Cerebellar cortex (tissue), 1 donor: ENCODE data around the gene ZNF480.
"Not testable (repeated sequence)": the region's sequence is repeated elsewhere in the genome, so short reads cannot be mapped to it uniquely, and the experiment has no call there.

ENCODE experiments used
- DNase-seq: peaks from one replicate; pipeline ENCODE4 v3.0.0-alpha.2; 2015; ENCODE audit warnings: low spot score

ZNF480 gene

GRCh38 chr19:52296773-52297600 is at the start of gene ZNF480:
Gene ZNF480 (plus strand): TSS chr19:52297169. CDS start chr19:52300413, 3,244 bp downstream.
- peak; percentile 83 for DNase-seq

DNA sequence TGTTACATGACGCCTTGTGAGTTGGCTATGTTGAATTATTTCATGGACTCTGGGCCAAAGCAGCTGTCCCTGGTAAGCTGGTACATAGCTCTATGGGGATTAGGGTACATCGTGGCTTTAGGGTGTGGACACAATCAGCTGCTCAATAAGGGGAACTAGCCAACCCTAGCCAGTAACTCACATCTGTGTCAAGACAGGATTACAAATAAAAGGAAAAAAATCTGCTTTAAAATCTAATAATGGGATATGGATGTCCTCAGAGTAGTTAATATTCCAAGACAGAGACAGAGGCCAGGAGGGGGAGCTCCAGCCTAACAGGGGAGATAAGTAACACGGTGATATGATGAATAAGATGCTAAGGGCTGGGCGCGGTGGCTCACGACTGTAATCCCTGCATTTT is 48.7 kb upstream of the ZNF480 start:
- peak; percentile 22 for DNase-seq

GRCh38 chr19:52258426-52258825 is 38.5 kb upstream of the ZNF480 start:
- DNase-seq: no peak

DNA sequence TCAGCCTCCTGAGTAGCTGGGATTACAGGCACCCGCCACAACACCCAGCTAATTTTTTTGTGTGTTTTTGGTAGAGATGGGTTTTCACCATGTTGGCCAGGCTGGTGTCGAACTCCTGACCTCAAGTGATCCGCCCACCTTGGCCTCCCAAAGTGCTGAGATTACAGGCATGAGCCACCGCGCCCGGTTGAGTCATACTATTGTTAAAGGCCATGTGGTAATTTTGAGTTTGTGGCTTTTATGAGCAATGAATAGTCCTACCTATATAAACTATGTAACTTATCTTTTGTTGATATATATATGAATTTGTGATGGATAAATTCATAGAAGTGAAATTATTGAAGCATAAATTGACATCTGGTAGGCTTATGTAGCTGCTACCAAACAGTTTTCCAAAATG is 31.4 kb upstream of the ZNF480 start:
- DNase-seq: not testable (repeated sequence)

- peak; percentile 97 for DNase-seq
Measured at GRCh38 chr19:52269338-52270261, 27.4 kb upstream of the ZNF480 start, which contains the start of gene ZNF766. Gene ZNF766 (plus strand): TSS chr19:52269587. CDS start chr19:52269614, 27 bp downstream.

GRCh38 chr19:52270266-52270885 is 26.6 kb upstream of the ZNF480 start:
- no peak for DNase-seq

DNA sequence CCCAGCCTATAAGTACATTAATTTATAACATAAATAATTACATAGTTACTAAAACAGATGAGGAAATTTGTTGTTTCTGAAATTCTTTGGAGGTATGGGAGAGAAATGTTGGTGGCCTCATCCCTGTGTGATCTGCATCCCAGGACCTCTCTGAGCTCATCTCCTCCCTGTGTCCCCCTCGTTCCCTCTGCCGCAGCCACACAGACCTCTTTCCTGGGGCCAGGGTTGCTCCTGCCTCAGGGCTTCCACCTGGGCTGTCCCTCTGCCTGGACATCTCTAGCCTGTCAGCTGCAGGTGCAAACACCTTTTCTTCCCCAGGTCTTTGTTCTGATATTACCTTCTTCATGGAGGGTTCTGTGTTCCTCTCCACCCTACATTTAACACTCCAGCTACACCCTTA is 23.7 kb upstream of the ZNF480 start:
- no peak for DNase-seq

DNA sequence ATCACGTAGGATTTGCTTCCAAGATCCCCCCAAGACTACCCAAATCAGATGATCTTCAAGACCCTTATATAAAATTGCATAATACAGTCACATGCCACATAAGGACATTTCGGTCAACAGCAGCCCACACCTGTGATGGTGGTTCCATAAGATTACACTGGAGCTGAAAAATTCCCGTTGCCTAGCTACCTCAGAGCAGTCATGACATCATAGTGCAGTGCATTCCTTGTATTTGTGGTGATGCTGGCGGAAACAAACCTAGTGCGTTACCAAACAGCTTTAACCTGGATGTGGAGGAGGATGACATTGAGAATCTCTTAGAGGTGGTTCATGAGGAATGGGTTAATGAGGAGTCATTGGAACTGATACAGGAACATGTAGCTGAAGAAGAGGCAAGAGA is 22.8 kb upstream of the ZNF480 start:
- DNase-seq: no peak

DNA sequence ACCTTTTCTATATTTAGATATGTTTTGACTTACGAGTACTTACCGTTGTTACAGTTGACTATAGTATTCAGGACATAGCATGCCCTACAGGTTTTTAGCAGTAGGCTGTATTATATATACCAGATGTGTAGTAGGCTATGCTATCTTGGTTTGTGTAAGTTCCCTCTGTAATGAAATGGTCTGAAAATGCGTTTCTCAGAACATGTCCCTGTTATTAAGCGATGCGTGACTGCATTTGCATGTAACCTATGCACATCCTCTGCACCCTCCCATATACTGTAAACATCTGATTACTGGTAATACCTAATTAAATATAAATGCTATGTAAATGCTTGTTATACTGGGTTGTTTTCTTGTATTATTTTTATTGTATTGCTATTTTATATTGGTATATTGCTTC is 21.0 kb upstream of the ZNF480 start:
- no peak for DNase-seq

- no peak for DNase-seq
Measured at GRCh38 chr19:52277471-52277870, 19.5 kb upstream of the ZNF480 start.

GRCh38 chr19:52286256-52286655 is 10.7 kb upstream of the ZNF480 start:
- DNase-seq: no peak

- no peak for DNase-seq
Measured at GRCh38 chr19:52291781-52292180, 5.2 kb upstream of the ZNF480 start.

- DNase-seq: not testable (repeated sequence)
Measured at GRCh38 chr19:52292946-52293345, 4.0 kb upstream of the ZNF480 start.

DNA sequence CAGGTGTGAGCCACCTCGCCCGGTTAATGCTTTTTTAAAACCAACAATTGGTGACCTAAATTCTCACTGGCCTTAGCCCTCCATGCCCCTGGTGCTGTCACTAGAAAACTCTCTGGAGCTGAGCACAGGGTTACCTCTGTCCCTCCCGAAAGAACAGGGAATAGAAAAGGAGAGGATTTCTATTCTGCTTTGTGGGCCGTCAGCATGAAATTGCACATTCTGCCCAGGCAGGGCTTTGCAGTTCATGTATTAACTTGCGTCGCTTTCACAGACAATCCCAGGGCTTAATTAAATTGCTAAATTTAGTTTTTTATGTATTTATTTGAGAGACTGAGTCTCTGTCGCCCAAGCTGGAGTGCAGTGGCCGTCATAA is 583 bp upstream of the ZNF480 start:
- no peak for DNase-seq

DNA sequence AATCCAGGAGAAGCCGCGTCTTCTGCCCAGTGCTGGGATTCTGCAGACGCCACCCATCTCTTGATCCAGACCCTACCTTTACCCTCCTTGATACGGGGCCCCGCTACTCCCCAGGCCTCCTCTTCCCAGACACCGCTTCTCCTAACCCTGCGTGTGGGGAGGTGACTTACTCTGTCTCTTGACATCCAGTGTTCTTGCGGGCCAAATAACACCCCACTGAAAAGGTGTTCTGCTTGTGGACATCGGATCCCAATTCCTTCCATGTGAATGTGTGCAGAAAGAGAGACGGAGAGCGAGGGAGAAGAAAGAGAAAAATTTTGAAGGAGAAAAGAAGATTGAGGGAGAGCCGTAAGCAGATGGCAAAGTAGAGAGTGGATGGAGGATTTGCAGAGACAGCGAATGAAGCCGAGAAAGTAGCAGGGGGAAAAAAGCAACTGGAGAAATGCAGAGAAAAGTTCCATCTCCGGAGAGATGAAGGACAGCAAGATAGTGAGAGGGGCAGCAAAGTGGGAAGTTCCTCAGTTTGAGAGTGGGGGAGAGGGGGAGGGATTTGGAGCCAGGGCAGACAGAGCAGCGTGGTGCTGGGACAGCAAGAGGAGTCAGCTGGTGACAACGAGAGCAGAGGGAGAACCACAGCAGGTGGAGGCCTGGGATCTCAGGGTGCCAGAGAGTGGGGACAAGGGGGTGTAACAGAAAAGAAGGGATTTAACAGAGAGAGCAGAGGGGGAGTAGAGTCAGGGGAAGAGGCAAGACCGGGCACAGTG is 814 bp downstream of the ZNF480 start:
- no peak for DNase-seq

DNA sequence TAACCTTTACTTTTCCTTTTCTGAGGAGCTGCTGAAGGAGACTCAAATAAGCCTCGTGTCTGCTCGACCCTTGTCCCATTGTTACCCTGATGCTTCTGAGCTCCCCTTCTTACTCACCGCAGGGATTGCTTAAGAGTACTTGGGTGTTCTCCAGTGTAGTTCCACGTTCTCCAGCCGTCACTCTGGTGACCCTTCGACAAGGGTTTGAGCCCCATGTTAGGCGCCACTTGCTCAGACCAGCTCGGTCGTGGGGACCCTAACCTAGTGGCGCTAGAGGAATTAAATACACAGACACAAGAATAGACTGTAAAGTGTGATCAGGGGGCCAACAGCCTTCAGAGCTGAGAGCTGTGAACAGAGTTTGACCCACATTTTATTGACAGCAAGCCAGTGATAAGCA is 10.3 kb downstream of the ZNF480 start:
- DNase-seq: no peak

GRCh38 chr19:52322429-52322828 is 25.5 kb downstream of the ZNF480 start:
- DNase-seq: no peak

DNA sequence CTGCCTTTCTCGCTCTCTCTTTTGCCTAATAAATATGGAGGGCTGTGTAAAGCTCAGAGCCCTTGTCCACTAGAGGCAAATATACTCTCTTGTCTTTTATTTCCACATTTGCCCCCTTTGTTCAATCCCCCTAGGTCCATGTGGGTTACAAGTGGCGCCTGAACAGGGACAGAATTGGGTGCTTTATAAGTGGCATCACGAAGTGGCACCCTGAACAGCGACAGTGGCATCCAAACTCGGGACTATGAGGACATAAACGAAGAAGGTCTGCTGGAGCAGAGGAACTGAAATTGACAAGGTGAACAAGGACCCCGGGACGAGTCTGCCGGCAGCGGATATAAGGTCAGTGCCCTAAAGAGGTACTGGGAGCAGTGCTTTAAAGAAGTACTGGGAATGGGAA is 34.8 kb downstream of the ZNF480 start:
- no peak for DNase-seq

GRCh38 chr19:52335768-52336116 is 38.8 kb downstream of the ZNF480 start:
- no peak for DNase-seq

DNA sequence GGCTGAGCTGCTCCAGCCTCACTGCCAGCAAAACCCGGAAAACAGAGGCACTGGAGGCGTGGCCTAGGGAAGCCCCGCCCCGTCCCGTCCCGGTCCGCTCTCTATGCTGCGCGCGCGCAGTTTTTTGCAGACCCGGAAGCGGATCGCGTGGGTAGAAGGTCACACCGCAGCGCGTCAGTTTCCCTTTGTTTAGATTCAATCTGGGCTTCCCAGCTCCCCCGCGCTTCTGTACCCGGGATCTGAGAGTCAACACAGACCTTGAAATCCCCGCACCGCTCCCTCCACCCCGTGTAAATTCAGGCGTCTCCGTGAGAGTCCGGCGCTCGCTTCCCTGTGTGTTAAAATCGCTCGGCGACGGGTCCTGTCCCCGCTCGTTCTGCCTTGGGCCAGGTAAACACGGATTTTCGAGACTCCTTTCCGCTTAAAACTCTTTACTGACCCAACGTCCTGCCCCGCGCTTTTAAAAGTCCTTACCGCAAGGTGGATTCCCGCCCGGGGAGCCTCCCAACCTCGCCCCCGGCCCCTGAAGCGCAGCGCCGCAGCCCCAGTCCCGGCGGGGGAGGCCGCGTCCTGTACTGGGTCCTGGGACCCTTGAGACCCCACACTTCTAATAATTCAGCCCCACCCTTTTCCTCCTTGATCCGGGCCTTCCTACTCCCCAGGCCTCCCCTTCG is 39.3 kb downstream of the ZNF480 start, which contains the start of gene ZNF610:
TSS of gene ZNF610 (plus strand) at position 127 of the 674 bp plus-strand sequence. CDS start 12,930 bp downstream, outside the sequence.
- DNase-seq: peak; percentile 85

- DNase-seq: no peak
Measured at GRCh38 chr19:52336791-52337381, 39.9 kb downstream of the ZNF480 start.
